Psoas muscle (tissue), 8 donors: Measurements from ENCODE around the gene CASKIN1. TPM values are rescaled to one million over a fixed set of nuclear protein-coding genes. Genes with fewer than 3 reads are reported as not detected.
A peak's percentile ranks its signal among the peaks of the same experiment; 100 is the strongest.

ENCODE experiments used
- ATAC-seq, 4 donors: fragments of 200-7000 bp; cut with Tn5 transposase; one replicate each; pipeline ENCODE4 v1.9.1; 2020; ENCODE audit warnings: moderate library complexity in 3 of 4, mild to moderate bottlenecking in 2 of 4
- DNase-seq, 2 donors: peaks; one replicate each; pipeline ENCODE4 v3.0.0-alpha.2; 2020
- H3K27ac ChIP-seq: fragments of 200-600 bp; one replicate; pipeline ENCODE4 v1.8.0; 2022
- H3K27me3 ChIP-seq, 3 donors: fragments of 200-600 bp in 1 of 3; one replicate each; pipeline versions ENCODE4 v1.6.1 to v1.8.0; 2013 to 2022; ENCODE audit warnings: low read length in 2 of 3, mild to moderate bottlenecking in 2 of 3, moderate library complexity in 1 of 3; ENCODE audit not compliant: insufficient read depth in 3 of 3
- H3K36me3 ChIP-seq, 2 donors: fragments of 200-600 bp in 1 of 2; one replicate each; pipeline versions ENCODE4 v1.6.1 to v1.8.0; 2013 to 2022; ENCODE audit warnings: low read depth in 1 of 2, mild to moderate bottlenecking in 1 of 2, moderate library complexity in 1 of 2; ENCODE audit not compliant: insufficient read depth in 1 of 2
- H3K4me1 ChIP-seq: fragments of 200-600 bp; one replicate; pipeline ENCODE4 v1.8.0; 2022
- H3K4me3 ChIP-seq: fragments of 200-600 bp; one replicate; pipeline ENCODE4 v1.8.0; 2022; ENCODE audit warnings: mild to moderate bottlenecking
- H3K9me3 ChIP-seq: fragments of 200-600 bp; one replicate; pipeline ENCODE4 v1.8.0; 2022
- WGBS, 3 donors: extraction: QIAGEN DNeasy Blood & Tissue Kit; methylation state at CpG; one replicate each; pipeline versions ENCODE4 v1.1.6 to v1.1.7; 2013; 5-methylcytosine and 5-hydroxymethylcytosine counted together
- intact Hi-C, 2 donors: fragments of 100-400 bp; cut with DNase I; formaldehyde crosslinking; loops; one replicate each; pipeline versions ENCODE4 v1.11.0 to v1.14.2; 2022
- long read RNA-seq, 2 donors: library from polyadenylated mRNA; unstranded; transcript quantifications; one replicate each; pipeline ENCODE4 v2.0.0, GENCODE V29; 2021
- polyA plus RNA-seq, 3 donors: library from polyadenylated mRNA; stranded (reverse); fragments of 200-250 nt; gene quantifications; one replicate each; pipeline ENCODE4 v1.2.3, GENCODE V29; 2013
- total RNA-seq, 4 donors: library from RNA; stranded (reverse); fragmentation: NEBNext Ultra II Directional in 2 of 4; extraction: Animal tissue kit (Norgen Biotek cat#: 25700) in 2 of 4; gene quantifications; one replicate each; pipeline versions ENCODE4 v1.2.1 to v1.2.4, GENCODE V29; 2021 to 2023
- TF ChIP-seq, protein P1 (sequence below): fragments of 200-600 bp; IDR thresholded peaks from one replicate; pipeline ENCODE4 v1.8.0; 2022; ENCODE audit warnings: antibody characterized with exemption
- donor health status: healthy with polysubstance abuse.
- donor health status: DM: no; HTN: no; CAD: no; lungs with moderate emphysema.
- donor health status: Bipolar disorder and iron deficiency.
- donor health status: healthy.
- donor health status: DM: yes; HTN: yes; CAD: no.
- donor health status: DM: no; HTN: no; CAD: no.
- donor health status: DM: no; HTN: no; CAD: no.
- donor health status: DM: yes; HTN: yes; CAD: no.

The CASKIN1 gene, protein sequence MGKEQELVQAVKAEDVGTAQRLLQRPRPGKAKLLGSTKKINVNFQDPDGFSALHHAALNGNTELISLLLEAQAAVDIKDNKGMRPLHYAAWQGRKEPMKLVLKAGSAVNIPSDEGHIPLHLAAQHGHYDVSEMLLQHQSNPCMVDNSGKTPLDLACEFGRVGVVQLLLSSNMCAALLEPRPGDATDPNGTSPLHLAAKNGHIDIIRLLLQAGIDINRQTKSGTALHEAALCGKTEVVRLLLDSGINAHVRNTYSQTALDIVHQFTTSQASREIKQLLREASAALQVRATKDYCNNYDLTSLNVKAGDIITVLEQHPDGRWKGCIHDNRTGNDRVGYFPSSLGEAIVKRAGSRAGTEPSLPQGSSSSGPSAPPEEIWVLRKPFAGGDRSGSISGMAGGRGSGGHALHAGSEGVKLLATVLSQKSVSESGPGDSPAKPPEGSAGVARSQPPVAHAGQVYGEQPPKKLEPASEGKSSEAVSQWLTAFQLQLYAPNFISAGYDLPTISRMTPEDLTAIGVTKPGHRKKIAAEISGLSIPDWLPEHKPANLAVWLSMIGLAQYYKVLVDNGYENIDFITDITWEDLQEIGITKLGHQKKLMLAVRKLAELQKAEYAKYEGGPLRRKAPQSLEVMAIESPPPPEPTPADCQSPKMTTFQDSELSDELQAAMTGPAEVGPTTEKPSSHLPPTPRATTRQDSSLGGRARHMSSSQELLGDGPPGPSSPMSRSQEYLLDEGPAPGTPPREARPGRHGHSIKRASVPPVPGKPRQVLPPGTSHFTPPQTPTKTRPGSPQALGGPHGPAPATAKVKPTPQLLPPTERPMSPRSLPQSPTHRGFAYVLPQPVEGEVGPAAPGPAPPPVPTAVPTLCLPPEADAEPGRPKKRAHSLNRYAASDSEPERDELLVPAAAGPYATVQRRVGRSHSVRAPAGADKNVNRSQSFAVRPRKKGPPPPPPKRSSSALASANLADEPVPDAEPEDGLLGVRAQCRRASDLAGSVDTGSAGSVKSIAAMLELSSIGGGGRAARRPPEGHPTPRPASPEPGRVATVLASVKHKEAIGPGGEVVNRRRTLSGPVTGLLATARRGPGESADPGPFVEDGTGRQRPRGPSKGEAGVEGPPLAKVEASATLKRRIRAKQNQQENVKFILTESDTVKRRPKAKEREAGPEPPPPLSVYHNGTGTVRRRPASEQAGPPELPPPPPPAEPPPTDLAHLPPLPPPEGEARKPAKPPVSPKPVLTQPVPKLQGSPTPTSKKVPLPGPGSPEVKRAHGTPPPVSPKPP (N-terminal part only)
- 1 to 10 TPM in 1 of 4 donors, under 1 TPM in 3; 0.63 to 1.0 (median 0.76) TPM for total RNA-seq
- under 1 TPM; 0.32 to 0.45 (median 0.43) TPM for polyA plus RNA-seq
- long read RNA-seq, donor 1, partial matches to known transcripts = 0 of 1 reads
- long read RNA-seq, donor 1, other reads (novel, unspliced or antisense) = 1 of 1 reads
- long read RNA-seq, donor 2 = 0 reads

DNA sequence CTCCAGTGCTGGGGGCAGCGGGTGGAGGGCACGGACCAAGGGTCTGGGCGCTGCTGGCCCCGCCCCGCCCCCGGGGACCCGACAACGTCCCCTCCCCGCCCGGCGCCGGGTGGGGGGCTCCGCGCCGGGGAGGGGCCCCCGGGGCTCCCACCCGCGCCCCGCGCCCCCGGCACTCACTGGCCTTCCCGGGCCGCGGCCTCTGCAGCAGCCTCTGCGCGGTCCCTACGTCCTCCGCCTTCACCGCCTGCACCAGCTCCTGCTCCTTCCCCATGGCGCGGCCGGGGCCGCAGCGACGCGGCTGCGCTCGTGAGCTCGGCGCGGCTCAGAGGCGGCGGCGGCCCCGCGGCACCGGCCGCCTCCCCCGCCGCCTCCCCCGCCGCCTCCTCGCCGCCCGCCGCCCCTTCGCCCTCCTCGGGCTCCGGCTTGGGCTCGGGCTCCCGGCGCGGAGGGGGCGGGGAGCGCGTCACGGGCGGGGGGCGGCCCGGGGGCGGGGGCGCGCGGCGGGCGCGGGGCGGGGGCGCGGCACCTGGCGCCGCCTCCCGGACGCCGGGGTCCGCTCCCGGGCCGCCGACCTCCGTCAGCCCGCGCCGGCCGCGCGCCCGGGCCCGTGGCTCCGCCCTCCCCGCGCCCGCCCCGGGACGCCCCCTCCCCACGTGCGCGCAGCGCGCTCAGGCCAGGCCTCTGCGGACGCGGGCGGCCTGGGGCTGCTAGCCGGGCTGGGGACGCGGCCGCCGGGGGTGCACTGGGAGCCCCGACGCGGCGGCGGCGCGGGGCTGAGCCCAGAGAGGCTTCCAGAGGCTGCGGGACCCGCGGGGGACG, at the start of gene CASKIN1:
CASKIN1 (minus strand) TSS at position 444 of the 819 bp plus-strand sequence; CDS start at position 271, 173 bp downstream.
- Histone ChIP-seq H3K9me3 (no peaks in the 10 kb centered on the region), H3K4me1 (peaks cover 8% of the 10 kb centered on the region), H3K27ac (no peak within 1 kb of the TSS), H3K36me3 (no peaks in the 10 kb centered on the region), H3K4me3 (peak within 1 kb of the TSS; percentile 55), H3K27me3 (peaks cover 0 to 42% (median 20%) of the 10 kb centered on the region in 3 donors)
- TF ChIP-seq, protein P1, sequence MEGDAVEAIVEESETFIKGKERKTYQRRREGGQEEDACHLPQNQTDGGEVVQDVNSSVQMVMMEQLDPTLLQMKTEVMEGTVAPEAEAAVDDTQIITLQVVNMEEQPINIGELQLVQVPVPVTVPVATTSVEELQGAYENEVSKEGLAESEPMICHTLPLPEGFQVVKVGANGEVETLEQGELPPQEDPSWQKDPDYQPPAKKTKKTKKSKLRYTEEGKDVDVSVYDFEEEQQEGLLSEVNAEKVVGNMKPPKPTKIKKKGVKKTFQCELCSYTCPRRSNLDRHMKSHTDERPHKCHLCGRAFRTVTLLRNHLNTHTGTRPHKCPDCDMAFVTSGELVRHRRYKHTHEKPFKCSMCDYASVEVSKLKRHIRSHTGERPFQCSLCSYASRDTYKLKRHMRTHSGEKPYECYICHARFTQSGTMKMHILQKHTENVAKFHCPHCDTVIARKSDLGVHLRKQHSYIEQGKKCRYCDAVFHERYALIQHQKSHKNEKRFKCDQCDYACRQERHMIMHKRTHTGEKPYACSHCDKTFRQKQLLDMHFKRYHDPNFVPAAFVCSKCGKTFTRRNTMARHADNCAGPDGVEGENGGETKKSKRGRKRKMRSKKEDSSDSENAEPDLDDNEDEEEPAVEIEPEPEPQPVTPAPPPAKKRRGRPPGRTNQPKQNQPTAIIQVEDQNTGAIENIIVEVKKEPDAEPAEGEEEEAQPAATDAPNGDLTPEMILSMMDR = no peak
- 1 to 2% (median 2%) methylated on average over 23 to 104 of the region's 129 CpGs for WGBS, 3 donors
- ATAC-seq (no peak), DNase-seq (no peak)
- intact Hi-C loops = no loop called here

DNA sequence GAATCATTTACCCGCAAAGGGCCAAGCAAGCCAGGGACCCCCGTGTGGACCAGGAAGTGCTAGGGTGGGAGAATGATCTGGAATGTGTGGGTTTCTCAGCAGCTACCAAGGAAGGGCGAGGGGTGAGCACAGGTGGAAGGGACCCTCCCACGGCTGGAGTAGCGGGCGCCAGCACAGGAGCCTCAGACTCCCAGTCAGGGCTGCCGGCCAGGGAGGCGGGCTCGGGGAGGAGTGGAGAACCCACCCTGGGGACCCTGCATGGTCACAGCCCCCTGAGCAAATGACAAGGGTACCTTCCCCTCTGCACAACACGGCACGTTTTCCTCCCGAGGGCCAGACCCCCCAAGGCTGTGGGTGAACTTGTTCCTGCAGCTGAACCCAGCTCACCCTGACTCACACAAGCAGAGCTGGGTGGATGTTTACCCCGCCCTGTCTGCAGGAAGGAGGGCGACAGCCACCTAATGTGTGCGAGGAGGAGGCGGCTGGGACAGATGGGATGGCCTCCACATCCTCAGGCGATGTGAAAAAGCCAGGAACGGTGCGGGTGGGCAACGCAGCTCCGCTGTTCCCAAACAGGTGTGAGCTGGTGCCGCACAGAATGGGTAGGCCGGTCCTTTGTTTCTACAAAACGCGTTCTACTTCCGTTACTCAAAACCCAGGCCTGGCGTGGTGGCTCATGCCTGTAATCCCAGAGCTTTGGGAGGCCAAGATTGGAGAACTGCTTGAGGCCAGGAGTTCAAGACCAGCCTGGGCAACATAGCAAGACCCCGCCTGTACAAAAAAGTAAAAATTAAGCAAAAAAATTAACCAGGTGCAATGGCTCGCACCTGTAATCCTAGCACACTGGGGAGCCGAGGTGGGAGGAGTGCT, 48.8 kb upstream of the CASKIN1 start:
- H3K9me3 ChIP-seq = no peaks in the 10 kb centered on the region
- intact Hi-C loops = no loop called here
- H3K4me1 ChIP-seq = peaks cover 6% of the 10 kb centered on the region
- H3K27ac ChIP-seq = no peak overlapping the region
- ATAC-seq = no peak
- WGBS, 3 donors = 91 to 92% (median 92%) methylated on average over 30 of the region's 30 CpGs
- no peak overlapping the region for H3K4me3 ChIP-seq
- TF ChIP-seq, protein P1 = no peak
- no peak for DNase-seq
- peaks cover 15 to 81% of the 10 kb centered on the region in 2 donors for H3K36me3 ChIP-seq
- H3K27me3 ChIP-seq = no peaks in the 10 kb centered on the region

DNA sequence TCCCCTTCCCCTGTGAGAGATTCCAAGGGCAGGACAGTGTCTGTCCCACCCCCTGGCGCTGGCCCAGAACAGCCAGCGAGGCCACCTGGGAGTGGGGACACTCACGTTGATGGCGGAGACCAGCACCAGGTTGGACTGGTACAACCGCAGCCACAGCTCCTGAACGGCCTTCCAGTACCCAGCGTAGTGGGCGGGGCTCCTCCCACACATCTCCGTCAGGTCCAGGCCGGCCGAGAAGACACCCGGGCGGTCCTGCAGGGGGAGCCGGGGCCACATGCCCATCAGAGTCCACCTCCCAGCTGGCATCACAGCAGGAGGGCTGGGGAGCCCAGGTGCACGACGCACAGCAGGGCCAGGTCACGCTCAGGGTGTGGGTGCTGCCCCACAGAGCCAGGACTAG, 47.9 kb upstream of the CASKIN1 start:
- intact Hi-C loops = no loop called here
- ATAC-seq = peak in 1 of 4 donors; percentile 16
- Histone ChIP-seq H3K9me3 (no peaks in the 10 kb centered on the region), H3K4me1 (no peaks in the 10 kb centered on the region), H3K27me3 (no peaks in the 10 kb centered on the region), H3K4me3 (no peak overlapping the region), H3K36me3 (peaks cover 15 to 86% of the 10 kb centered on the region in 2 donors), H3K27ac (no peak overlapping the region)
- TF ChIP-seq, protein P1 = no peak
- WGBS, 3 donors = 62 to 76% (median 74%) methylated on average over 16 to 17 of the region's 17 CpGs
- DNase-seq = no peak
